K562 (cell line): ENCODE results near the gene FGGY. TPM values are rescaled to one million over a fixed set of nuclear protein-coding genes. Genes with fewer than 3 reads are reported as not detected.

Experiments
- BACH1 ChIP-seq: fragments of 200-800 bp; sonication (Bioruptor generic); IDR thresholded peaks from 2 replicates; pipeline ENCODE4 v1.6.1; 2016; ENCODE audit warnings: missing genetic modification characterization, missing compliant biosample characterization
- CGGBP1 ChIP-seq: fragments of 250-450 bp; sonication (Bioruptor Pico); IDR thresholded peaks from 2 replicates; pipeline ENCODE4 v1.9.0; 2021; ENCODE audit warnings: mild to moderate bottlenecking
- GABPA ChIP-seq: fragments of 200-800 bp; sonication (Bioruptor generic); conservative IDR thresholded peaks from 2 replicates; pipeline ENCODE4 v1.6.1; 2016; ENCODE audit warnings: low read depth, missing genetic modification characterization, missing compliant biosample characterization
- HDAC2 ChIP-seq: fragments of 450-650 bp; IDR thresholded peaks from 2 replicates; pipeline ENCODE4 v1.6.1; 2016; ENCODE audit warnings: mild to moderate bottlenecking
- MECOM ChIP-seq: fragments of 250-450 bp; sonication (Bioruptor Pico); IDR thresholded peaks from 2 replicates; pipeline ENCODE4 v1.8.0; 2022; ENCODE audit warnings: inconsistent platforms
- NFYB ChIP-seq: IDR thresholded peaks from 2 replicates; pipeline ENCODE4 v1.6.1; 2011; ENCODE audit warnings: mild to moderate bottlenecking, moderate library complexity; ENCODE audit not compliant: insufficient read length; ENCODE audit errors: extremely low read depth
- NR1H2 ChIP-seq: sonication (generic); formaldehyde crosslinking; IDR thresholded peaks from 2 replicates; pipeline ENCODE4 v1.4.0; 2020; ENCODE audit warnings: mild to moderate bottlenecking, missing genetic modification reagents
- NUFIP1 ChIP-seq: fragments of 450-650 bp; IDR thresholded peaks from 2 replicates; pipeline ENCODE4 v1.6.1; 2018; ENCODE audit not compliant: partially characterized antibody
- PBX2 ChIP-seq, 2 experiments: IDR thresholded peaks in 1 of 2; conservative IDR thresholded peaks in 1 of 2; 2 replicates each; pipeline ENCODE4 v1.6.1; 2016; ENCODE audit warnings: low read depth in 2 of 2, mild to moderate bottlenecking in 1 of 2, missing compliant biosample characterization in 1 of 2, missing genetic modification characterization in 1 of 2, moderate library complexity in 1 of 2
- PHF20 ChIP-seq: fragments of 450-650 bp; IDR thresholded peaks from 2 replicates; pipeline ENCODE4 v1.6.1; 2018; ENCODE audit not compliant: partially characterized antibody
- PRDM10 ChIP-seq: fragments of 450-650 bp; IDR thresholded peaks from 2 replicates; pipeline ENCODE4 v1.6.1; 2018; ENCODE audit not compliant: partially characterized antibody
- RCOR1 ChIP-seq, 2 experiments: IDR thresholded peaks; 2 replicates each; pipeline ENCODE4 v1.6.1; 2012; ENCODE audit warnings: low read depth in 2 of 2, low read length in 2 of 2, borderline replicate concordance in 1 of 2, improper control_type of control experiment in 1 of 2
- SMAD3 ChIP-seq: fragments of 450-650 bp; formaldehyde crosslinking; conservative IDR thresholded peaks from 2 replicates; pipeline ENCODE4 v1.4.0; 2020; ENCODE audit warnings: mild to moderate bottlenecking
- TCF7 ChIP-seq: sonication (generic); IDR thresholded peaks from 2 replicates; pipeline ENCODE4 v1.6.1; 2016; ENCODE audit warnings: antibody characterized with exemption, borderline replicate concordance
- ZBTB49 ChIP-seq: sonication (generic); formaldehyde crosslinking; IDR thresholded peaks from 2 replicates; pipeline ENCODE4 v1.8.0; 2022; ENCODE audit warnings: missing genetic modification reagents, mild to moderate bottlenecking, borderline replicate concordance
- ZBTB9 ChIP-seq: fragments of 450-650 bp; formaldehyde crosslinking; IDR thresholded peaks from 2 replicates; pipeline ENCODE4 v1.4.0; 2020; ENCODE audit warnings: mild to moderate bottlenecking, moderate library complexity
- ZNF354B ChIP-seq: fragments of 250-450 bp; sonication (Bioruptor Pico); IDR thresholded peaks from 2 replicates; pipeline ENCODE4 v1.4.0; 2020
- polyA plus RNA-seq, 8 experiments: library from polyadenylated mRNA; depleted of rRNA in 4 of 8; stranded (reverse) in 5 of 8; unstranded in 3 of 8; fragments of >200 nt; fragmentation: Nextera tagmentation in 2 of 8; fragmentation: Illumina TruSeq in 1 of 8; extraction: Ambion mirVana in 2 of 8; extraction: Trizol in 1 of 8; gene quantifications; 2 replicates each; pipeline versions ENCODE4 v1.2.1 to v1.2.3, GENCODE V29; 2011 to 2014; ENCODE audit warnings: inconsistent platforms in 1 of 8, missing spikeins in 1 of 8
- total RNA-seq, 7 experiments: library from RNA; depleted of rRNA in 6 of 7; stranded (reverse); fragments of >200 nt in 6 of 7; fragmentation: Illumina TruSeq in 2 of 7; extraction: Trizol in 2 of 7; gene quantifications; 2 replicates each; pipeline versions ENCODE4 v1.2.1 to v1.2.3, GENCODE V29; 2011 to 2021; ENCODE audit warnings: low replicate concordance in 1 of 7

The FGGY gene
- total and polyA plus RNA-seq, 9 of the 15 experiments (the other 6 are each of a cell fraction or from before 2014, with no cell fraction given), result 9.7 to 19.2 (median 12.6) TPM

- TF ChIP-seq PBX2 (CRISPR knock-in tag; IDR thresholded peaks at IDR 0.05; ENCODE audit: low read depth), result no peak
- TF ChIP-seq PBX2 (tag; conservative IDR thresholded peaks at IDR 0.05; ENCODE audit: low read depth), result peak; percentile 70
- TF ChIP-seq ZBTB49, result no peak
- TF ChIP-seq SMAD3 (CRISPR knock-in tag), result no peak
- no peak for TF ChIP-seq TCF7
- TF ChIP-seq CGGBP1, result no peak
- TF ChIP-seq ZBTB9 (CRISPR knock-in tag), result no peak
- TF ChIP-seq NR1H2 (CRISPR knock-in tag), result no peak
- no peak for TF ChIP-seq NUFIP1
- TF ChIP-seq PHF20, result no peak
- TF ChIP-seq ZNF354B, result no peak
- TF ChIP-seq PRDM10, result no peak
- TF ChIP-seq HDAC2, result 0 out of 2 replicates have a peak, but pooled peaks have one; percentile 38
- peak in 1 of 2 experiments; percentile 84; a peak in 2 of 4 replicates for TF ChIP-seq RCOR1 (IDR thresholded peaks at IDR 0.05; ENCODE audit: borderline replicate concordance in 1 of 2, low read depth in 2 of 2, low read length in 2 of 2)
- TF ChIP-seq GABPA (tag), result no peak
- TF ChIP-seq NFYB, result no peak
- TF ChIP-seq BACH1, result no peak
- TF ChIP-seq MECOM (CRISPR knock-in tag), result peak; percentile 64; the same call in 1 of the 2 replicates
These were observed 18.0 kb upstream of the FGGY start (continued) for GRCh38 chr1:59278780-59279354.
